ENCODE results near the gene SELPLG.

GRCh38 chr12:108596854-108597558 is 36.7 kb downstream of the SELPLG start:
- no peak for TF ChIP-seq POLR2AphosphoS5 (IDR thresholded peaks at IDR 0.05)
- TF ChIP-seq CTCF (IDR thresholded peaks at IDR 0.05 in 8 of 11, conservative IDR thresholded peaks at IDR 0.05 in 3 of 11): no peak
- no peak for TF ChIP-seq POLR2A (IDR thresholded peaks at IDR 0.05)

Measured in spleen (tissue), 7 donors.